HCT116 (cell line): ENCODE data around the gene FSTL4. TPM values are rescaled to one million over a fixed set of nuclear protein-coding genes. Genes with fewer than 3 reads are reported as not detected.

Source experiments
- ATAC-seq: fragments of 200-7000 bp; cut with Tn5 transposase; 2 replicates; pipeline ENCODE4 v1.9.1; 2020; ENCODE audit warnings: mild to moderate bottlenecking, moderate library complexity
- BruUV-seq: library from RNA; stranded (reverse); fragments of 400-500 nt; replicated peaks from 2 replicates; lab custom pipeline; 2021; lab: Mats Ljungman, UMichigan
- CTCF ChIA-PET: fragments of 300-600 bp; sonication (Branson Sonifier 250); formaldehyde crosslinking; loops from one replicate; lab custom pipeline; 2021; ENCODE audit warnings: antibody characterized with exemption; lab: Charles Lee
- POLR2A ChIA-PET: fragments of 300-600, 350-600 bp; sonication (Branson Sonifier 250); formaldehyde crosslinking; loops from one replicate; lab custom pipeline; 2021; ENCODE audit warnings: antibody characterized with exemption; lab: Charles Lee
- RAD21 ChIA-PET, 2 experiments: fragments of 300-600 bp; sonication (Branson Sonifier 250); formaldehyde crosslinking; loops; one replicate each; lab custom pipeline; 2023; ENCODE audit warnings: low total read pairs in 2 of 2; ENCODE audit not compliant: uncharacterized antibody in 2 of 2, unreplicated experiment in 2 of 2, low non-redundant PET in 1 of 2; lab: Charles Lee
- DNase-seq: peaks from one replicate; pipeline ENCODE4 v3.0.0-alpha.2; 2010; ENCODE audit warnings: low read depth, low spot score
- H2AFZ ChIP-seq: fragments of 200-600 bp; shearing (Covaris generic), sonication (generic); 2 replicates; pipeline ENCODE4 v1.6.1; 2017; ENCODE audit warnings: low read depth, mixed run types, mixed read lengths, antibody characterized with exemption, low read length; ENCODE audit not compliant: poor library complexity, severe bottlenecking
- H3K27ac ChIP-seq: 2 replicates; pipeline ENCODE4 v1.5.1; 2012; ENCODE audit warnings: low read depth, low read length
- H3K27me3 ChIP-seq: fragments of 200-600 bp; sonication (generic); 2 replicates; pipeline ENCODE4 v1.6.1; 2016; ENCODE audit warnings: mixed run types, low read length, mixed read lengths; ENCODE audit not compliant: insufficient read depth
- H3K36me3 ChIP-seq, 2 experiments: fragments of 200-500 bp in 1 of 2; fragments of 200-600 bp in 1 of 2; sonication (Bioruptor generic) in 1 of 2; sonication (generic) in 1 of 2; 2 replicates each; pipeline versions ENCODE4 v1.5.1 to v1.6.1; 2014 to 2016; ENCODE audit warnings: low read length in 2 of 2, inconsistent platforms in 1 of 2, mixed read lengths in 1 of 2, mixed run types in 1 of 2; ENCODE audit not compliant: insufficient read depth in 2 of 2, control insufficient read depth in 1 of 2
- H3K4me1 ChIP-seq, 2 experiments: fragments of 200-600 bp in 1 of 2; sonication (generic) in 1 of 2; 2 replicates each; pipeline versions ENCODE4 v1.5.1 to v1.6.1; 2012 to 2017; ENCODE audit warnings: low read length in 2 of 2, inconsistent platforms in 1 of 2, mild to moderate bottlenecking in 1 of 2, mixed read lengths in 1 of 2, mixed run types in 1 of 2, moderate library complexity in 1 of 2; ENCODE audit not compliant: insufficient read depth in 2 of 2, control insufficient read depth in 1 of 2
- H3K4me2 ChIP-seq: fragments of 200-600 bp; sonication (generic); 2 replicates; pipeline ENCODE4 v1.6.1; 2017; ENCODE audit warnings: mixed run types, low read length, mixed read lengths
- H3K4me3 ChIP-seq, 2 experiments: fragments of 200-600 bp in 1 of 2; sonication (generic) in 1 of 2; replicated peaks in 1 of 2; 2 replicates each; pipeline ENCODE4 v1.5.1; 2011 to 2016; ENCODE audit warnings: low read length in 2 of 2, control low read depth in 1 of 2, low read depth in 1 of 2, mild to moderate bottlenecking in 1 of 2, mixed read lengths in 1 of 2, mixed run types in 1 of 2
- H3K79me2 ChIP-seq: fragments of 200-600 bp; sonication (generic); 2 replicates; pipeline ENCODE4 v1.6.1; 2017; ENCODE audit warnings: mild to moderate bottlenecking, mixed run types, low read length, moderate library complexity, mixed read lengths; ENCODE audit not compliant: insufficient read depth
- H3K9ac ChIP-seq: fragments of 200-600 bp; sonication (generic); 2 replicates; pipeline ENCODE4 v1.6.1; 2016; ENCODE audit warnings: low read length, mixed read lengths
- H3K9me2 ChIP-seq: fragments of 200-600 bp; sonication (generic), shearing (Covaris generic); 2 replicates; pipeline ENCODE4 v1.6.1; 2017; ENCODE audit warnings: mixed run types, mild to moderate bottlenecking, moderate library complexity; ENCODE audit not compliant: insufficient read depth
- H3K9me3 ChIP-seq, 2 experiments: fragments of 200-500 bp in 1 of 2; fragments of 200-600 bp in 1 of 2; sonication (Bioruptor generic) in 1 of 2; sonication (generic) in 1 of 2; 2 replicates each; pipeline ENCODE4 v1.6.1; 2014 to 2017; ENCODE audit warnings: low read length in 2 of 2, mixed read lengths in 2 of 2, inconsistent platforms in 1 of 2, low read depth in 1 of 2, mild to moderate bottlenecking in 1 of 2, mixed run types in 1 of 2, moderate library complexity in 1 of 2; ENCODE audit not compliant: control insufficient read depth in 1 of 2, insufficient read depth in 1 of 2
- H4K20me1 ChIP-seq: fragments of 200-600 bp; sonication (generic), shearing (Covaris generic); 2 replicates; pipeline ENCODE4 v1.6.1; 2017; ENCODE audit warnings: mixed run types, mild to moderate bottlenecking, moderate library complexity; ENCODE audit not compliant: insufficient read depth
- CBX3 ChIP-seq: IDR thresholded peaks from 2 replicates; pipeline ENCODE4 v1.6.1; 2012; ENCODE audit warnings: low read depth
- CEBPB ChIP-seq: IDR thresholded peaks from 2 replicates; pipeline ENCODE4 v1.6.1; 2012; ENCODE audit warnings: low read depth
- EGR1 ChIP-seq: IDR thresholded peaks from 2 replicates; pipeline ENCODE4 v1.6.1; 2012; ENCODE audit warnings: low read depth
- ELF1 ChIP-seq: IDR thresholded peaks from 2 replicates; pipeline ENCODE4 v1.6.1; 2012; ENCODE audit warnings: low read depth, borderline replicate concordance
- EZH2 ChIP-seq: fragments of 200-600 bp; sonication (generic); IDR thresholded peaks from 2 replicates; pipeline ENCODE4 v1.6.1; 2017; ENCODE audit warnings: antibody characterized with exemption, mixed run types
- EZH2phosphoT487 ChIP-seq: fragments of 200-600 bp; IDR thresholded peaks from 2 replicates; pipeline ENCODE4 v1.6.1; 2018; ENCODE audit warnings: antibody characterized with exemption, borderline replicate concordance
- FOSL1 ChIP-seq: IDR thresholded peaks from 2 replicates; pipeline ENCODE4 v1.6.1; 2012; ENCODE audit warnings: low read depth
- JUND ChIP-seq: IDR thresholded peaks from 2 replicates; pipeline ENCODE4 v1.6.1; 2012
- POLR2A ChIP-seq: IDR thresholded peaks from 2 replicates; pipeline ENCODE4 v1.7.0; 2011; ENCODE audit warnings: borderline replicate concordance; ENCODE audit not compliant: insufficient read depth, insufficient read length; ENCODE audit errors: extremely low read depth
- RAD21 ChIP-seq: IDR thresholded peaks from 2 replicates; pipeline ENCODE4 v1.6.1; 2012; ENCODE audit warnings: low read depth, mild to moderate bottlenecking
- SP1 ChIP-seq: IDR thresholded peaks from 2 replicates; pipeline ENCODE4 v1.6.1; 2012; ENCODE audit warnings: low read depth
- SRF ChIP-seq: IDR thresholded peaks from 2 replicates; pipeline ENCODE4 v1.6.1; 2012; ENCODE audit warnings: low read depth
- TCF7L2 ChIP-seq: IDR thresholded peaks from 2 replicates; pipeline ENCODE4 v1.7.0; 2011; ENCODE audit warnings: borderline replicate concordance, inconsistent platforms; ENCODE audit not compliant: insufficient read depth, insufficient read length; ENCODE audit errors: extremely low read depth
- YY1 ChIP-seq: IDR thresholded peaks from 2 replicates; pipeline ENCODE4 v1.6.1; 2011; ENCODE audit warnings: low read length, low read depth, moderate library complexity, mild to moderate bottlenecking; ENCODE audit not compliant: insufficient replicate concordance; ENCODE audit errors: extremely low read depth
- ZFX ChIP-seq: fragments of 450-650 bp; IDR thresholded peaks from 2 replicates; pipeline ENCODE4 v1.6.1; 2017
- ZNF274 ChIP-seq: fragments of 200-500 bp; sonication (Bioruptor generic); IDR thresholded peaks from 2 replicates; pipeline ENCODE4 v1.6.1; 2014; ENCODE audit warnings: mild to moderate bottlenecking, low read depth, low read length, inconsistent platforms
- intact Hi-C: fragments of 100-400 bp; cut with micrococcal nuclease; formaldehyde crosslinking; loops from 2 replicates; pipeline ENCODE4 v1.10.0; 2022
- total RNA-seq: library from RNA; stranded (reverse); gene quantifications from one replicate; pipeline ENCODE4 v1.2.1, GENCODE V29; 2021; ENCODE audit not compliant: unreplicated experiment
- TF ChIP-seq, protein P1 (sequence below): IDR thresholded peaks from 2 replicates; pipeline ENCODE4 v1.6.1; 2012; ENCODE audit warnings: low read depth
- TF ChIP-seq, protein P2 (sequence below): IDR thresholded peaks from 2 replicates; pipeline ENCODE4 v1.6.1; 2011; ENCODE audit warnings: mild to moderate bottlenecking, low read length, moderate library complexity; ENCODE audit not compliant: insufficient replicate concordance; ENCODE audit errors: extremely low read depth
- TF ChIP-seq, protein P3 (sequence below): IDR thresholded peaks from 2 replicates; pipeline ENCODE4 v1.6.1; 2012
- TF ChIP-seq, protein P4 (sequence below), 3 experiments: fragments of 200-600 bp in 1 of 3; sonication (generic) in 1 of 3; IDR thresholded peaks in 2 of 3; conservative IDR thresholded peaks in 1 of 3; 2 replicates each; pipeline ENCODE4 v1.5.1; 2012 to 2017; ENCODE audit warnings: low read depth in 2 of 3, low read length in 2 of 3, antibody characterized with exemption in 1 of 3, borderline replicate concordance in 1 of 3, control low read depth in 1 of 3, mild to moderate bottlenecking in 1 of 3, mixed read lengths in 1 of 3, mixed run types in 1 of 3, moderate library complexity in 1 of 3; ENCODE audit not compliant: insufficient read depth in 1 of 3

The FSTL4 gene
- total RNA-seq, 1 experiment from 2014 or later: 0.37 TPM

DNA sequence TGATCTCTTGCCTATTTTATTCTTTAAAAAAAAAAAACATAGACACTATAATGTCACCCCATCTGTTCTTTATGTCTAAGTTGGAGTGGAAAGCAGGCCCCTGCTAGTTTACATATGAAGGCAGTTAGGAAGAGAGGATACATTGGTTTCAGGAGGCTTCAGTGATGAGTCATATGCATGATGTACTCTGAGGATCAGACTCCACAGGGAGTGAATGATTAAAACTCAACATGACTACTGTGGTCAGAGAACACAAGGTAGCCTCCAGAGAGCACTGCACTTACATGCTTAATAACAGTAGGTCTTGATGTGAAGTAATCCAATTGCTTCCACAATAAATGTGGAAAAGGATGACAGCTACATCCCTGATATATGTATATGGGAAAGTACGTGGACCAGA lies 22.7 kb upstream of the FSTL4 start:
- Histone ChIP-seq H3K9ac (no peak overlapping the region), H3K36me3 (no peaks in the 10 kb centered on the region), H3K9me2 (no peaks in the 10 kb centered on the region), H3K4me1 (no peaks in the 10 kb centered on the region), H4K20me1 (no peaks in the 10 kb centered on the region), H2AFZ (no peak overlapping the region), H3K27ac (no peak overlapping the region), H3K4me2 (no peak overlapping the region), H3K4me3 (no peak overlapping the region), H3K9me3 (no peaks in the 10 kb centered on the region), H3K27me3 (peaks cover 19% of the 10 kb centered on the region; the same call in 1 of the 2 replicates), H3K79me2 (no peaks in the 10 kb centered on the region)
- ChIA-PET POLR2A (no interaction called here), CTCF (no interaction called here), RAD21 (no interaction called here)
- no peak for TF ChIP-seq EZH2phosphoT487
- no peak for TF ChIP-seq YY1
- TF ChIP-seq JUND: no peak
- TF ChIP-seq, protein P1, sequence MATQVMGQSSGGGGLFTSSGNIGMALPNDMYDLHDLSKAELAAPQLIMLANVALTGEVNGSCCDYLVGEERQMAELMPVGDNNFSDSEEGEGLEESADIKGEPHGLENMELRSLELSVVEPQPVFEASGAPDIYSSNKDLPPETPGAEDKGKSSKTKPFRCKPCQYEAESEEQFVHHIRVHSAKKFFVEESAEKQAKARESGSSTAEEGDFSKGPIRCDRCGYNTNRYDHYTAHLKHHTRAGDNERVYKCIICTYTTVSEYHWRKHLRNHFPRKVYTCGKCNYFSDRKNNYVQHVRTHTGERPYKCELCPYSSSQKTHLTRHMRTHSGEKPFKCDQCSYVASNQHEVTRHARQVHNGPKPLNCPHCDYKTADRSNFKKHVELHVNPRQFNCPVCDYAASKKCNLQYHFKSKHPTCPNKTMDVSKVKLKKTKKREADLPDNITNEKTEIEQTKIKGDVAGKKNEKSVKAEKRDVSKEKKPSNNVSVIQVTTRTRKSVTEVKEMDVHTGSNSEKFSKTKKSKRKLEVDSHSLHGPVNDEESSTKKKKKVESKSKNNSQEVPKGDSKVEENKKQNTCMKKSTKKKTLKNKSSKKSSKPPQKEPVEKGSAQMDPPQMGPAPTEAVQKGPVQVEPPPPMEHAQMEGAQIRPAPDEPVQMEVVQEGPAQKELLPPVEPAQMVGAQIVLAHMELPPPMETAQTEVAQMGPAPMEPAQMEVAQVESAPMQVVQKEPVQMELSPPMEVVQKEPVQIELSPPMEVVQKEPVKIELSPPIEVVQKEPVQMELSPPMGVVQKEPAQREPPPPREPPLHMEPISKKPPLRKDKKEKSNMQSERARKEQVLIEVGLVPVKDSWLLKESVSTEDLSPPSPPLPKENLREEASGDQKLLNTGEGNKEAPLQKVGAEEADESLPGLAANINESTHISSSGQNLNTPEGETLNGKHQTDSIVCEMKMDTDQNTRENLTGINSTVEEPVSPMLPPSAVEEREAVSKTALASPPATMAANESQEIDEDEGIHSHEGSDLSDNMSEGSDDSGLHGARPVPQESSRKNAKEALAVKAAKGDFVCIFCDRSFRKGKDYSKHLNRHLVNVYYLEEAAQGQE: no peak
- TF ChIP-seq, protein P2, sequence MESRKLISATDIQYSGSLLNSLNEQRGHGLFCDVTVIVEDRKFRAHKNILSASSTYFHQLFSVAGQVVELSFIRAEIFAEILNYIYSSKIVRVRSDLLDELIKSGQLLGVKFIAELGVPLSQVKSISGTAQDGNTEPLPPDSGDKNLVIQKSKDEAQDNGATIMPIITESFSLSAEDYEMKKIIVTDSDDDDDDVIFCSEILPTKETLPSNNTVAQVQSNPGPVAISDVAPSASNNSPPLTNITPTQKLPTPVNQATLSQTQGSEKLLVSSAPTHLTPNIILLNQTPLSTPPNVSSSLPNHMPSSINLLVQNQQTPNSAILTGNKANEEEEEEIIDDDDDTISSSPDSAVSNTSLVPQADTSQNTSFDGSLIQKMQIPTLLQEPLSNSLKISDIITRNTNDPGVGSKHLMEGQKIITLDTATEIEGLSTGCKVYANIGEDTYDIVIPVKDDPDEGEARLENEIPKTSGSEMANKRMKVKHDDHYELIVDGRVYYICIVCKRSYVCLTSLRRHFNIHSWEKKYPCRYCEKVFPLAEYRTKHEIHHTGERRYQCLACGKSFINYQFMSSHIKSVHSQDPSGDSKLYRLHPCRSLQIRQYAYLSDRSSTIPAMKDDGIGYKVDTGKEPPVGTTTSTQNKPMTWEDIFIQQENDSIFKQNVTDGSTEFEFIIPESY: no peak
- TF ChIP-seq POLR2A: no peak
- TF ChIP-seq ELF1: no peak
- no peak for TF ChIP-seq RAD21
- no peak for TF ChIP-seq EGR1
- TF ChIP-seq ZNF274: no peak
- TF ChIP-seq EZH2: no peak
- no peak for TF ChIP-seq CEBPB
- TF ChIP-seq CBX3: no peak
- TF ChIP-seq TCF7L2: no peak
- TF ChIP-seq, protein P3, sequence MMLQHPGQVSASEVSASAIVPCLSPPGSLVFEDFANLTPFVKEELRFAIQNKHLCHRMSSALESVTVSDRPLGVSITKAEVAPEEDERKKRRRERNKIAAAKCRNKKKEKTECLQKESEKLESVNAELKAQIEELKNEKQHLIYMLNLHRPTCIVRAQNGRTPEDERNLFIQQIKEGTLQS: no peak
- TF ChIP-seq SP1: no peak
- no peak for TF ChIP-seq ZFX
- TF ChIP-seq, protein P4, sequence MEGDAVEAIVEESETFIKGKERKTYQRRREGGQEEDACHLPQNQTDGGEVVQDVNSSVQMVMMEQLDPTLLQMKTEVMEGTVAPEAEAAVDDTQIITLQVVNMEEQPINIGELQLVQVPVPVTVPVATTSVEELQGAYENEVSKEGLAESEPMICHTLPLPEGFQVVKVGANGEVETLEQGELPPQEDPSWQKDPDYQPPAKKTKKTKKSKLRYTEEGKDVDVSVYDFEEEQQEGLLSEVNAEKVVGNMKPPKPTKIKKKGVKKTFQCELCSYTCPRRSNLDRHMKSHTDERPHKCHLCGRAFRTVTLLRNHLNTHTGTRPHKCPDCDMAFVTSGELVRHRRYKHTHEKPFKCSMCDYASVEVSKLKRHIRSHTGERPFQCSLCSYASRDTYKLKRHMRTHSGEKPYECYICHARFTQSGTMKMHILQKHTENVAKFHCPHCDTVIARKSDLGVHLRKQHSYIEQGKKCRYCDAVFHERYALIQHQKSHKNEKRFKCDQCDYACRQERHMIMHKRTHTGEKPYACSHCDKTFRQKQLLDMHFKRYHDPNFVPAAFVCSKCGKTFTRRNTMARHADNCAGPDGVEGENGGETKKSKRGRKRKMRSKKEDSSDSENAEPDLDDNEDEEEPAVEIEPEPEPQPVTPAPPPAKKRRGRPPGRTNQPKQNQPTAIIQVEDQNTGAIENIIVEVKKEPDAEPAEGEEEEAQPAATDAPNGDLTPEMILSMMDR (IDR thresholded peaks at IDR 0.05 in 2 of 3, conservative IDR thresholded peaks at IDR 0.05 in 1 of 3; ENCODE audit: borderline replicate concordance in 1 of 3, insufficient read depth in 1 of 3, low read depth in 2 of 3, low read length in 2 of 3): no peak
- no peak for TF ChIP-seq SRF
- no peak for TF ChIP-seq FOSL1
- intact Hi-C loops: no loop called here
- ATAC-seq (no peak), DNase-seq (no peak)
- BruUV-seq: no TSS peak
